GM12891 (cell line): Measurements from ENCODE around the gene COX17.
A peak's percentile ranks its signal among the peaks of the same experiment; 100 is the strongest.

Experiments used
- DNase-seq: peaks from one replicate; pipeline ENCODE4 v3.0.0; 2011; ENCODE audit warnings: low spot score; ENCODE audit not compliant: insufficient read length
- FAIRE-seq: peaks from 2 replicates; lab custom pipeline; 2011; peaks lifted over from hg19 to GRCh38; lab: Jason Lieb, UNC
- PAX5 ChIP-seq: IDR thresholded peaks from 2 replicates; pipeline ENCODE4 v1.6.1; 2011; ENCODE audit warnings: low read length, moderate library complexity, mild to moderate bottlenecking; ENCODE audit not compliant: insufficient read depth, severe bottlenecking
- POLR2A ChIP-seq: IDR thresholded peaks from 2 replicates; pipeline ENCODE4 v1.6.1; 2011; ENCODE audit warnings: low read depth, low read length, control low read depth
- POLR2AphosphoS5 ChIP-seq: IDR thresholded peaks from 2 replicates; pipeline ENCODE4 v1.6.1; 2011; ENCODE audit warnings: low read depth, low read length, control low read depth
- POU2F2 ChIP-seq: IDR thresholded peaks from 2 replicates; pipeline ENCODE4 v1.6.1; 2011; ENCODE audit warnings: low read depth, mild to moderate bottlenecking, control low read depth, low read length, moderate library complexity
- SPI1 ChIP-seq: IDR thresholded peaks from 2 replicates; pipeline ENCODE4 v1.6.1; 2011; ENCODE audit warnings: low read depth, low read length, control low read depth
- TAF1 ChIP-seq: IDR thresholded peaks from 2 replicates; pipeline ENCODE4 v1.6.1; 2011; ENCODE audit warnings: low read depth, low read length, control low read depth

Gene COX17

GRCh38 chr3:119676020-119676419 is 1.2 kb downstream of the COX17 start:
- FAIRE-seq: no peak
- TF ChIP-seq PAX5 (no peak), POLR2AphosphoS5 (no peak), POLR2A (no peak), POU2F2 (no peak), TAF1 (no peak)
- no peak for DNase-seq

- no peak for DNase-seq
- FAIRE-seq: no peak
- no peak for TF ChIP-seq TAF1
- TF ChIP-seq PAX5: no peak
- no peak for TF ChIP-seq POLR2AphosphoS5
- TF ChIP-seq SPI1: no peak
- TF ChIP-seq POLR2A: no peak
- no peak for TF ChIP-seq POU2F2
Observed at GRCh38 chr3:119675188-119675874, 1.9 kb downstream of the COX17 start.

GRCh38 chr3:119673875-119674274 is 3.3 kb downstream of the COX17 start:
- DNase-seq (no peak), FAIRE-seq (no peak)
- TF ChIP-seq POLR2AphosphoS5 (no peak), SPI1 (no peak), POU2F2 (no peak), TAF1 (no peak), POLR2A (no peak), PAX5 (no peak)

GRCh38 chr3:119672776-119673175 is 4.4 kb downstream of the COX17 start:
- no peak for TF ChIP-seq SPI1
- no peak for TF ChIP-seq POU2F2
- no peak for TF ChIP-seq POLR2A
- TF ChIP-seq POLR2AphosphoS5: no peak
- DNase-seq: no peak
- no peak for FAIRE-seq

GRCh38 chr3:119669906-119670570 is 7.2 kb downstream of the COX17 start:
- no peak for DNase-seq

GRCh38 chr3:119665954-119666559 is 11.1 kb downstream of the COX17 start:
- DNase-seq (no peak), FAIRE-seq (no peak)
- TF ChIP-seq PAX5 (no peak), POLR2A (no peak), TAF1 (no peak), POU2F2 (no peak), SPI1 (no peak), POLR2AphosphoS5 (no peak)

More at GRCh38 chr3:119669906-119670570, 7.2 kb downstream of the COX17 start:
- TF ChIP-seq PAX5 (no peak), POLR2AphosphoS5 (no peak), POLR2A (no peak), TAF1 (no peak), SPI1 (no peak), POU2F2 (no peak)
- FAIRE-seq: no peak

GRCh38 chr3:119664850-119665379 is 12.3 kb downstream of the COX17 start:
- FAIRE-seq: peak; percentile 74
- TF ChIP-seq TAF1 (no peak), POU2F2 (0 out of 2 replicates have a peak, but pooled peaks have one; percentile 50), POLR2A (0 out of 2 replicates have a peak, but pooled peaks have one; percentile 19), SPI1 (peak; percentile 80), PAX5 (no peak), POLR2AphosphoS5 (no peak)

GRCh38 chr3:119664370-119664769 is 12.8 kb downstream of the COX17 start:
- DNase-seq: no peak
- TF ChIP-seq POLR2A: no peak
- no peak for TF ChIP-seq POLR2AphosphoS5
- no peak for TF ChIP-seq TAF1
- TF ChIP-seq POU2F2: no peak
- no peak for TF ChIP-seq PAX5
- TF ChIP-seq SPI1: no peak
- peak; percentile 28 for FAIRE-seq

More at GRCh38 chr3:119664850-119665379, 12.3 kb downstream of the COX17 start:
- DNase-seq: no peak

- FAIRE-seq (no peak), DNase-seq (no peak)
- TF ChIP-seq SPI1: no peak
- no peak for TF ChIP-seq POLR2AphosphoS5
- TF ChIP-seq PAX5: no peak
- no peak for TF ChIP-seq TAF1
- no peak for TF ChIP-seq POLR2A
Observed at GRCh38 chr3:119663885-119664284, 13.3 kb downstream of the COX17 start.
